Stimulated activated CD4-positive, alpha-beta T cell treated with anti-CD3 and anti-CD28 coated beads, Interleukin-4, amount 100 ng/mL, for 1 hour (primary cell): ENCODE results near the gene TMPRSS5.

Experiments
- DNase-seq: peaks from one replicate; pipeline ENCODE4 v3.0.0-alpha.2; 2020

TMPRSS5 gene

DNA sequence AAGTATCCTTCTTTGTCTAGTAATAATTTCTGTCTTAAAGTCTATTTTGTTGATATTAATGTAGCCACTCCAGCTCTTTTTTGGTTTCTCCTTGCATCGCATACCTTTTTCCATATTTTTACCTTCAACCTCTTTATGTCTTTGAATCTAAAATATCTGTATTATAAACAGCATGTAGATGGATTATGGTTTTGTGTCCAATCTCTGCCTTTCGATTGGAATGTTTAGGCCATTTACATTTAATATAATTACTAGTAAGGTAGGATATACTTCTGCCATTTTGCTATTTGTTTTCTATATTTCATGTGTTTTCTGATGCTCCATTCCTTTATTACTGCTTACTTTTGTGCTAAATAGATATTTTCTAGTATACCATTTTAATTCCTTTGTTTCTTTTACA is 39.5 kb downstream of the TMPRSS5 start:
- no peak for DNase-seq

DNA sequence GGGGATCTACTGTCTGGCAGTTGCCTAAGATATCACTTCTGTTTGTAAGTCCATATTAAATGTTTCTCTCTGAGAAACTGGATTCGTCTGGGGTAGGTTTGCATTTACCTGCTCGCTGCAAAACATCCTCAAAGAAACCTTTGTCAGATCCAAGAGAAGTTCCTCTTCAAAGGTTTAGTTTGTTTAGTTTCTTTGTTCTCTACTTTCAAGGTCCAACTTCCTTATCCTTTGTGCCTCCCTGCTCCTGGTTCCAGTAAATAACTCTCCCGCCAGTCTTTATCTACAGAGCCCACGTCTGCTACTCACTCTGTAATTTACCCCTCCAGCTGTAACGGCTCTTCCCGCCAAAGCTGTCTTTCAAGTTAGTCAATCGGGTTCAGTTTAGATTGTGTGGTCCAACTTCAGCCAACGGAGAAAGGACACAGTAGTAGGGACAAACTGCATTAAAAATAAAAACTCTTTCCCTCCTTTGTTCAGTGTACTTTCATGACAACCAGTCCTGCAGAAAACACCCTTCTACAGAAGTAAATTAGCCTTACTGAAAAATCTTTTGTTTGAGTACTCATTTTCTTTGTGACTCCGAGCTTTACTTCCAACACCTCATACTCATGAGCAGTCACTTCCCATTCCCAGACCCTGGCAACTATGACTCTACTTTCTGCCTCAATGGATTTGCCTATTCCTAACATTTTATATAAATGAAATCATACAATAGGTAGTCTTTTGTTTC is 41.0 kb downstream of the TMPRSS5 start:
- no peak for DNase-seq

DNA sequence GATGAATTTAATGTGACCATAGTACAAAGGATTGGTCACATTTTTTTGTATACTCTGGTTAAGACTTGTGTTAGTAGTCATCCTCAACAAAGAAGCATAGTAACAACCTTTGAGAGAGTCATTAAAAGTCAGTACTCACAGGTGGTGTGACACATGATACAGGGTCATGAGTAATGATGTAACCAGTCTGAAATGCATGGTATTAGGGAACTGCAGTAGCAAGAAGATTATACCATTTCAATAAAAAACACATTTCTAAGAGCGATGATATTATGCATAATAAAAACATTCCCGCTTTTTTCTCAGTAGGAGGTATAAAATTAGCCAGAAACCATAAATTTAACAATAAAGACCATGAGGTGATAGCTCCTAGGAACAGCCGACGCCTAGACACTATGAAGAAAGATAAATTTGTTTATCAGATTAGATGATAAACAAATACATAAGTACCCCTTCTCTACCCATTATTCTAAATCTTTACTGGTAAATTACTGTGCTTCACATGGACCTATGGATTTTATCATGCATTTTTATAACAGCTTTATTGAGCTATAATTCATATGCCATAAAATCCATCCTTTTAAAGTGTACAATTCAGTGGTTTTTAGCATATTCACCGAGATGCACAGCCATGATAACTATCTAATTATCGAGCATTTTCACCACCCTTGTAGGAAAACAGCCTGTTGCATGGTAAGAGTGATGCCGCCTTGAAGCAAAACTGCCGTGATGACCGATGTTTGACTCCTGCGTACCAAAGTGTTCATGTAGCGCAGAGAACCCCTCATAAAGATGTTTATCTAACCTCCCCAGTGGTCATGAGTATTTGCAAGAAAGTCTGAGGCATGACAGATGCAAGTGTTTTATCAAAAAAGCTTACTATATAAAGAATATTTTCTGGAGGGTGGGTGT is 41.8 kb downstream of the TMPRSS5 start:
- no peak for DNase-seq

DNA sequence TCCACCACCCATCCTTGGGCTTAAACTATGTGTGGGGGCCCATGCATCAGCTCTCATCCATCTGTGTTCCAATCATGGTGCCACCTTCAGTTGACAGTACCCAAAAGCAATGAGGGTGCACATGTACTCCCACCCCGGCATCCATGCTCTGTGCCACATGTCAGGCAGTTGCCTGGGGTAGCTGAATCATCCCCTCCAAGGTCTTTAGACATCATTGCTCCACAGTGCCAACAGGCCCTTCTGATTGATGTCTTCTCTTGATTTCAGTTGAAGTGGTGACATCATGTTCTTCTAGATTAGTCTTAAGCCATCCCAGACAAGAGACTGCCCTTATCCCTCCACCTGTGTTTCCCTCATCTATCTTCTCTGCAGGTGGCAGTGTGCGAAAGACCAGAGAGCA is 42.5 kb downstream of the TMPRSS5 start:
- DNase-seq: no peak

DNA sequence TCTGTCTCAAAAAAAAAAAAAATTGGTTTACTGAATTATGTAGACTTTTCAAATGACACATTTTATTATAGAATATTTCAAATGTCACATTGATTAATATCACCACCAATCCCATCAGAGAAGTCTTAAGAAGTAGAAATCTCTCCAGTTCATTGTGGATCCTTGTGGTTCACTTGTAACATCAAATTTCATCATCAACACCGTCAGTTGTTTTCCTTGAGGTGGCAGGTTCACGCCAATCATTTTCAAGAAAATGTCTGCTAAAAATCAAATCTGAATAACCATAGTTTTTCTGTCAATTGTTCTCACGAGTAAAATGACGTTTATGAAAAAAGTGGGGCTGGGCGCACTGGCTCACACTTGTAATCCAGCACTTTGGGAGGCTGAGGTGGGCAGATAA is 50.3 kb downstream of the TMPRSS5 start:
- DNase-seq: no peak

DNA sequence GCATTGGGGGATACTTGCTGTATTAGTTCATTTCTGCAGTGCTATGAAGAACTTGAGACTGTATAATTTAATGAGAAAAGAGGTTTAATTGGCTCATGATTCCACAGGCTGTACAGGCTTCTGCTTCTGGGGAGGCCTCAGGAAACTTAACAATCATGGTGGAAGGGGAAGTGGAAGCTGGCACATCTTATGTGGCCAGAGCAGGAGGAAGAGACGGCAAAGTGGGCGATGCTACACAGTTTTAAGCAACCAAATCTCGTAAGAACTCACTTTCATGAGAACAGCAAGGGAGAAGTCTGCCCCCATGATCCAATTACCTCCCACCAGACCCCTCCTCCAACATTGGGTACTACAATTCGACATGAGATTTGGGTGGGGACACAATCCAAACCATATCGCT is 55.1 kb downstream of the TMPRSS5 start:
- DNase-seq: no peak

DNA sequence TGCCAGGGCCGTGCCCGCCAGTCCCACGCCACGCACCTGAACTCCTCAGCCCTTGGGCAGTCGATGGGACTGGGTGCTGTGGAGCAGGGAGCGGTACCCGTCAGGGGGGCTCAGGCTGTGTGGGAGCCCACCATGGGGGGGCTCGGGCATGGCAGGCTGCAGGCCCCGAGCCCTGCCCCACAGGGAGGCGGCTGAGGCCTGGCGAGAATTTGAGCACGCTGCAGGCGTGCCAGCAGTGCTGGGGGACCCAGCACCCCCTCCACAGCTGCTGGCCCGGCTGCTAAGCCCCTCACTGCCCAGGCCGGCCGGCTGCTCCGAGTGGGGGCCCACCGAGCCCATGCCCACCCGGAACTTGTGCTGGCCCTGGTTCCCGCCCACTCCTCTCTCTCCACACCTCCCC is 56.8 kb downstream of the TMPRSS5 start:
- no peak for DNase-seq

DNA sequence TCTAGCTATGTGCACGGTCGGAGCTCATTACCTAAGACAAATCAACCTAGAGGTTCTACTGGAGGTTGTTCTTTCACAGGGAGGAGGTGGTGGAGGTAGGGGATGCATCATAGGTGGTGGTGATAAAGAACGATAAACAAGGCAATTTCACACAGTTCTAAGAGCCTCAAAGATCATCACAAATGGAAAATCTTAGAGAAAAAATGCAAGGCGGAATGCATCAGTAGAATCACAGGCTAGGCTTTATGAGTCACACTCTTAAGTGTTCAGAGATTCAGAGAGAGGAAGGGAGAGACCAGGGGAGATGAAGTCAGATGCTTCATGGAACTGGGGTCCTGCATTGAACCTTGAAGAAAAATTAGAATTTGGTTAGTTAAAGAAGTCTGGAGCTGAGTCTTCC is 58.3 kb downstream of the TMPRSS5 start:
- DNase-seq: no peak

DNA sequence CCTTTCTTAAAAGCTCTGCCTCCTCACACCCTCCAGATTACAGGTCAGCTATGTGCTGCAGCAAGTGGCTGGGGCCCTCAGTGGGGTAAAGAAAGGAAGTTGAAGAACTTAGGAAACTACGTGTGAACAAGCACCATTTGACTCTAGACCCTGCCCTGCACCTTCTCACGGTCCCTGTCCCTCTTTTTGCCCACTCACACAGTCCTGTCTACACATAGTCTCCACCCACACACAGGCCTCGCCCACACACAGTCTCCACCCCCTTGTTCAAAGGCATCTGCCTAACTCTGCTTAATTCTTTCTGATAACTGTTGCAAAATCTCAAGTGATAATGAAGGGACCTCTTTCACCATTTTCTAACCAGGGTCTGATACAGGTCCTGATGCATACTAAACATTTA is 59.0 kb downstream of the TMPRSS5 start:
- DNase-seq: no peak

DNA sequence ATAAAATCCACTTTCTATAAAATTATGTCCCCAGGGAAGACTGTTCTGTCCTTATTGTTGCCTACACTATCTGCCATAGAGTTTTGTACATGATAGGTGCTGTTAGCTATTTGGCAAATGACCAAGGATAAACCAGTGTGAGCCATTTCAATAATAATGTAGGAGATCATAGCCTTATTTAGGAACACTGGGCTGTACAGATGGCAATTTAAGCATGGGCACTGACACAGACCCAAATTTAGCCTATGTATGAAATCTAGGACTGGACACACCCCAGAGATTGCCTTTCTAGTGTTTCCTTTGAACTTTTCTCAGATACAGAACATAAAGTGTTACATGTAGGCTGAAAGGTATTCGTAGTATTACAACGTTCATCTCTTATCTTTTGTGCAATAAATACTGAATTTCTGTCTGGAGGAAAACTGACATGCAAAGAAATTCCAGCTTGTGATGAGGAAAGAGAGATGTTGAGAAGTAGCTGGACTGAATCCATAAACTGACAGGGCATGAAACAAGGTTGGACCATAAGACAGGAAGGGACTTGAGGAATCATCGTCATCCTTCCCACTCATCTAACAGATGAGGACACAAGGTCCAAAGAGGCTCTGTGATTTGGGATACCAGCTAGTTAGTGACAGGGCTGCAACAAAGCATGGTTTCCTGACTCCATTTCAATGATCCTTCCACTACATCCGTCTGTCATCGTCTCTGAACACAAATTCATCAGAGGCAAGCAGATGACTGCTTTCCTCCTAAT is 60.3 kb downstream of the TMPRSS5 start:
- no peak for DNase-seq

DNA sequence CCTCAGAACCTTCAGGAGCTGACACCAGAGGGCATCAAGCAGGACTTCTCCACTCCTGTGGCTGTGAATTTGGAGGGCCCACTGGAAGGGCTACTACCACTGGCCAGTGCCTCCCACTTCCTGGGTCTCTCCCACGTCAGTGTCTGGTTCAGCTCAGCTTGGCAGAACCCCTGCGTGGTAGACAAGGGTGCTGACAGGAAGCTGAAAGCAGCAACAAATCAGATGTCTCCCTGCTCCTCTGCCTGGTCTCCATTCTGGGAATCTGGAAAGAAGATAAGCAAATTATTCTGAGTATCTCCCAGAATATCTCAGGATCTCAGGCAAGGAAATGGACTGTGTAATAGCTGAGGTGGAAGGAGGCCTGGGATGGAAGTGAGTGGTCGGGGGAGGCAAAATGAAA is 61.5 kb downstream of the TMPRSS5 start:
- no peak for DNase-seq

DNA sequence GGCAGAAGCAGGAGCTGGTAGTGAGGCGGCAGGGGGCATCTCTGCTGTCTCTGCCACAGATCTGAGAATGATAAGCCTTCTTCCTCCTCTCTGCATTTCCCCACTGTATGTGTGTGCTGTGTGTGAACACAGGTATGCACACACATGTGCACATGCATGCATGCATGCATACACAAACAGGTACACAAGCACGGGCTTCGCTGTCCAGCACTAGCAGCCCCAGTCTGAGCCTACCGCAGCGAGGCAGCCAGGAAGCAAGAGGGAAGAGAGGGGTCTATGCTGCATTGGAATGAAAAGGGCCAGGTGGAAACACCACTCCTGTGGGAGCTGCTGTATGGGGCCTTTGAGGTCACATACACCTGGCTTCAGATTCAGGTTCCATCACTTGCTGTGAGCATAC is 62.4 kb downstream of the TMPRSS5 start:
- DNase-seq: no peak

DNA sequence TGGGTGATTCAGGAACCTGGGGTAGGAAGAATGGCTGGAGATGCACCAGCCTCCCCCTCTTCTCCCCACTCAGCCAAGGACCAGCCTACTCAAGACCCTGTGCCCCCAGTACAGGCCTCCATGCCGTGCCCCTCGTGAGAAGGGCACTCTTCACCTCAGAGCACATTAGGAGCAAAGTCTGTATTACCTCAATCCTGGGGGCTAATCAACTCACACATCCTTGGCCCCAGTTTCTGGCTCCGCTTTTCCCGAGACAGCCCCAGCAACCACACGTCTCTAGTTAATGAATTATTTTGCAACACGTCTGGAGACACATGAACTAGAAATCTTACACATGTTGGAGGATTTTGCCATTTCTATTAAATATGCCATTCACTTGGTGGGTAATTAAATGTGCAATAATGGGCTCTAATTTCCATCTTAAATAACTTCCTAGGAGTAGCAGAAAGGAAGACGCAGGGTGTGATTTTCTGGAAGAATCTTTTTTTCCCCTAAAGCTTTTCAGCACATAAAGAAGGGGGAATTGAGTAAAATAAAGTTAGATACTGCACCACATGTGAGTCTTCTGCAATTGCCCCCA is 63.0 kb downstream of the TMPRSS5 start:
- DNase-seq: no peak

DNA sequence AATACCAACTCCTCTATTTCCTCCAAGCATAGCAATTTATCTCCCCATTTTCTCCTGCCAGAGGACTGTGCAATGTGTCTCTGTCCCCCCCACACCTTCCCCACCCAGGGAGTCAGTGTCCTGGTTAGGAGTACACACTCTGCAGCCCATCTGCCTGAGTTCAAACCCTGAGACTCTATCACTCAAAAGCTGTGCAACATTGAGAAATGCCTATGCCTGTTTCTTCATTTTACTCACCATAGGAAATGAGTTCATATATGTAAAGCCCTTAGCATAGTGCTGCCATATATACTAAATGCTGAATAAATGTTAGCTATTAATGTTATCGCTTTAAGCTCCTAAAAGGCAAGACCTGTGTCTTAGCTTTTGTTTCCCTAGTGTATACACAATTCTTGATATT is 64.0 kb downstream of the TMPRSS5 start:
- no peak for DNase-seq

DNA sequence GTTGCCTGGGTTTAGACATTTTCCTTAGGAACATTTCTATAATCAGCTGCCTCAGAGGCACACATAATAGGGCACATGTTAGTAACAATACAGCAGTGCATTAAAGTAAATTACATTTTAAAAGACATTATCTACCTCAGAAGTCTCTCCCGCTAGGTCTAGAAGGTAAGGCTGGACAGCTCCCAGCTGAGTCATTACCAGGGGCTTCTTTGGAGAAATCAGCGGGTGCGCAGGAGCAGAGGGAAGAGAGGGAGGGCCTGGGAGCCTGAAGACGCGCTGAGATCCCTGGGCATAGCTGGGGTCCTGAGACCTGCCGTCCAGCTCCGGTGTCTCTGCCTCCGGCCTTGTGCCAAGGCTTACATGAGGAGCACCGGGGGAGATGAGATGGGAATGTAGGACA is 67.7 kb downstream of the TMPRSS5 start:
- DNase-seq: no peak

DNA sequence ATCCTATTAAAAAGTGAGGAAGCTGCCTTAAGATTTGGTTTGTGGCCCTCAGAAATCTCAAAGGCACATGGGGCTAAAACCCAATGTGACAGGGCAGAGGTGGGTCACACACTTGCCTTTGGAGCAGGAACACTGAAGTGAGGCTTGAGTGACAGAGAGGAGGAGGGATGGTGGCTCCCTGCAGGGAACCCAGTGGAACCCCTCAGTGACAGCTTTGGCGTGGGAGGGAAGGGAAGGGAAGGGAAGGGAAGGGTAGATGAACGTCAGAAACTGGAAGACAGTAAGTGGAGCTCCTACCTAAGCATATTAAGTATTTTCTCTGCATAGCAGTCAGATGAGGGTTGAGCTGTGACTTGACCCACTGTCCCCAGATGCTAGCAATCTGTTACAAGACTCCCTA is 68.5 kb downstream of the TMPRSS5 start:
- no peak for DNase-seq
